Measurements from ENCODE around the gene FAM131A.

Gene FAM131A

GRCh38 chr3:184337399-184337714, at the start of gene FAM131A:
Gene FAM131A, plus strand, starts transcription at chr3:184337600. Its CDS starts 31 bp downstream, at chr3:184337631.
- no peak for DNase-seq

- DNase-seq: peak; percentile 68
These were observed 47.9 kb upstream of the FAM131A start for GRCh38 chr3:184289426-184289938.

- DNase-seq: no peak
These were observed 47.1 kb upstream of the FAM131A start for GRCh38 chr3:184290331-184290730.

- no peak for DNase-seq
These were observed 46.2 kb upstream of the FAM131A start for GRCh38 chr3:184291044-184291737.

- no peak for DNase-seq
These were observed 45.5 kb upstream of the FAM131A start for GRCh38 chr3:184291738-184292445.

GRCh38 chr3:184295771-184296170, 41.6 kb upstream of the FAM131A start:
- no peak for DNase-seq

GRCh38 chr3:184296616-184297015, 40.8 kb upstream of the FAM131A start:
- DNase-seq: no peak

GRCh38 chr3:184298759-184299487, 38.5 kb upstream of the FAM131A start, which contains the start of gene PSMD2:
Gene PSMD2, plus strand, starts transcription at chr3:184299241. Its CDS starts 26 bp downstream, at chr3:184299267.
- peak; percentile 99 for DNase-seq

- no peak for DNase-seq
These were observed 37.7 kb upstream of the FAM131A start for GRCh38 chr3:184299488-184300377.

- DNase-seq: no peak
These were observed 37.1 kb upstream of the FAM131A start for GRCh38 chr3:184300378-184300720.

- DNase-seq: no peak
These were observed 31.8 kb upstream of the FAM131A start for GRCh38 chr3:184305577-184305976.

GRCh38 chr3:184306341-184306972, 30.9 kb upstream of the FAM131A start:
- no peak for DNase-seq

GRCh38 chr3:184307915-184308314, 29.5 kb upstream of the FAM131A start:
- no peak for DNase-seq

GRCh38 chr3:184308744-184309143, 28.7 kb upstream of the FAM131A start:
- no peak for DNase-seq

- DNase-seq: no peak
These were observed 25.8 kb upstream of the FAM131A start for GRCh38 chr3:184311633-184312032.

- peak; percentile 96 for DNase-seq
These were observed 23.1 kb upstream of the FAM131A start, which contains the start of gene EIF4G1 for GRCh38 chr3:184314363-184314699. Gene EIF4G1, plus strand, starts transcription at chr3:184314606. Its CDS starts 1,191 bp downstream, at chr3:184315797.

GRCh38 chr3:184314700-184315542, 22.5 kb upstream of the FAM131A start:
- peak; percentile 76 for DNase-seq

GRCh38 chr3:184315543-184315867, 21.9 kb upstream of the FAM131A start:
- no peak for DNase-seq

GRCh38 chr3:184315871-184316661, 21.3 kb upstream of the FAM131A start:
- no peak for DNase-seq

GRCh38 chr3:184316792-184317191, 20.6 kb upstream of the FAM131A start:
- DNase-seq: no peak

Data from CD4-positive, alpha-beta T cell treated with Interleukin-6 for 4 hours (primary cell).